Activated CD4-positive, CD25-positive, alpha-beta regulatory T cell treated with anti-CD3 and anti-CD28 coated beads, Interleukin-2, amount 50 U/mL, for 24 hours (primary cell): ENCODE data around the gene ATOH8.

Experiments
- ATAC-seq, 2 donors: fragments of 150-1000 bp; cut with Tn5 transposase; one replicate each; pipeline ENCODE4 v1.10.0; 2021; ENCODE audit warnings: mild to moderate bottlenecking in 1 of 2, moderate library complexity in 1 of 2

ATOH8 gene

DNA sequence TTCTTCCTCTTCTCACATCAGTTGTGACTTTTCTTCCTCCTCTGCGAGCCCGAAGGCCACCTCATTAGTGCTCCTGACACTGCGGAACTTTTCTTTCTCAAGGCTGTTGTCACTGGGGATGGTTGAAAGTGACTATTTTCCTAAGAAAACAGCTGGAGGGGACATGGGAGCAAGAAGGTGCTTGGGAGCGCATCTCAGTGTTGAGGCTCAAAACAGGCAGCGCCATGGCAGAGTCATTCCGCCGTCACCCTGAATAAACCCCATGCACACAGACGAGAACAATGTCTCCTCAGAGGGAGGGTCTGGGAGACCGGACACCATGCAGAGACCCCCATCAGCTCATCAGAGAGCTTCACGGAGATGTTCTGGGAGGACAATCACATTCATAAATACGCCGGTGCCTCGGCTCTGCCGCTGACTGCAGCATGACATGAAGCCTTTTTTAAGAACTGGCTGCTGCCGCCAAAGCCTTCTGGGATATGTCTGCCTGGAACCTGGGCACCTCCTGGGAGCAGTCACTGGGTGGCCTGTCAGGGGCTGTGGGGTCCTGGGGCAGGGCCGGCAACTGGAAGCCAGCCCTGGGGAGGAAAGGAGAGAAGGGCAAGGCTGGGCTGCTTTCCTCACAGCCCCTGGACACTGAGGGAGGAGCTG, 19.2 kb downstream of the ATOH8 start:
- ATAC-seq, result no peak

DNA sequence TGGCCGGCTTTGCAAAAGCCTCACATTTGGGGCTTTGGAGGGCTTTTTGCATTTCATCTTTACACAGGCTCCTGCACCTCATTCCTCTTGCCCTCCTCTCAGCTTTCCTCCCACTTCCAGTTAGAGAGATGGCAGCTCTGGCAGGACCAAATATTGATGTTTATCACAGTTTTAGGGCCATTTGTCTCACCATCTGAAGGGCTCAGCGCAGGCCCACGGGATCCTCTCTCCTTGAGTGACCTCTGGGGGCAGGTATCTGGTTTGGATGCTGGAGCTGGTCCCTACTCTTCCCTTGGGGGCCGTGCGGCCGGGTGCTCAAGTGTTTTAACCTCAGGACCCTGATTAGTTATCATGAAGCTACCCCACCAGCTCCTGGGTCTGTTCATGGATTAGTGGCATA, 19.9 kb downstream of the ATOH8 start:
- ATAC-seq, result no peak

DNA sequence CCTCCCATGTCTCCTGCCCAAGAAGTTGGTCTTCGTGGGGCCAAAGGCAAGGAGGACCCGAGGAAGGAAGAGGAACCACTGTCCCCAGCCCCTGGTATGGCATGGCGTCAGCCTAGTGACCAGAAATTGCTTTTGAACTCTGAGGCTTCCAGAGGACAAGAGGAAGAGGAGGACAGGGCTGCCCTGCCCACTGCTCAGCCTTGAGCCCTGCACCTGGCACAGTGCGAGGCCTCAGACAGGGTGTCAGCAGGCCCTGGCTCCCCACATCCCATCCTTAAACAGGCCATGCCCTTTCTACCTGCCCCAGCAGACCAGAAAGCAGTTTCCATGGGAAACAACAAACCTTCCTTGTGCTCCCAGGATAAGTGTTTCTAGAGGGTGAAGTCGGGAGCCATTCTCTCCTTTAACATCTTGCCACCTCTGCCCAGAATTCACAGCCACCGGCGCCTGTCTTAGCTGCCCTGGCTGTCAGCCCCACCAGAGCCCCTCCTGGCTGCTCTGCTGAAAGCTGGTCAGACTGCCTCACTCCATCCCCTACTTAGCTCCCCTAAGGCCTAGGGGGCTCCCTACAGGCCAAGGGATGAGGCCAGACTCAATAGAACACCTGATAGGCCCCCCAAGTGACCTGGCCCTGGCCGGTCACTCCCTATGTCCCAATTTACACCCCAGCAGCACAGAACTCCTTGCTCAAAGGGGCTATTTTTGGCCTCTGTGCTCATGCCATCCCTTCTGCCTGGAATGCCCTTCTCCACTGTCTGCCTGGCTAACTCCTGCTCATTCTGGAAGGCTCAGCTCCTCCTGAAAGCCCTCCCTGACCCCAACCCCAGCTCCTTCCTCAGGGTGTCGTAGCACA, 20.6 kb downstream of the ATOH8 start:
- ATAC-seq, result no peak

DNA sequence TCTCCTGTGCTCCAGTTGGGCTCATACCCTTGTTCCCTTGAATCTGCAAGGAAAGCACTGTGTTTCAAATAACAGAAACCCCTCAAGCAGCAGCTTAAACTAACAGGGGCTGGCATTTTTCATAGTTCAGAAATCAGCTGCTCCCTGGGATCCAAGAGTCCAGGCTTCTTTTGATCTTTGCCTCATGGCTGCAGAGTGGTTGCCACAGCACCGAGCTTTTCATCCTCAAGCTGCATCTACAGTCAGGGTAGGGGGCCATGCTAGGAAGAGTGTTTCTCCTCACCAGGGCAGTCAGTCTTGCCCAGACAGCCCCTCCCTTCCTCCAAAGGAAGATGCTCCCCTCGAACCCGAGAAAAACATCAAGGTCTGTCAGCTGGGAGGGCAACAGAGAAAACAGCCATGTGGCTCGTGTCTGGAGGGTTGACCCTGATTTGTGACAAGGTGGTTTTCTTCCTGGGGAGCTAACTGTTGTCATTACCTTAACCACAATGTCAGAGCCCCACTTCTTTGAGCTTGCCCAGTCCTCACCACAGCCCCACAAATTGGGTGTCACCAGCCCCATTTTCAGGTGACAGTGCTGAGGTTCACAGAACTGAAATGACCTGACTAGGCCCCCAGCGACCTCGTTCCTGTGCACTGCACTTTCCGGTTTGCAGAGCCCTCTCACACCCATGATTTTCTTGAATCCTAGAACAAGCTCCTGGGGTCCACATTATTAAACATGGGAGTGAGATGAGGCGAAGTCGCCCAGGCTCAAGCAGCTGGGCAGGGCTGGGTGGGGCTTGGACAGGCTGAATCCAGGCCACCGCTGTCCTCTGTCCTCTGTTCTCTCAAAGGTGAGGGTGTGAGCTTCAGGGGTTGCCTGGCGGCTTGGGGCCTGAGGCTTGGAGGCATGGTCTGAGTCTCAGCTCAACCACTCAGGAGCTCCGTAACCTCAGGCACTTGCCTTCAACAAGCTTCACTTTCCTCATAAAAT, 21.9 kb downstream of the ATOH8 start:
- no peak for ATAC-seq

DNA sequence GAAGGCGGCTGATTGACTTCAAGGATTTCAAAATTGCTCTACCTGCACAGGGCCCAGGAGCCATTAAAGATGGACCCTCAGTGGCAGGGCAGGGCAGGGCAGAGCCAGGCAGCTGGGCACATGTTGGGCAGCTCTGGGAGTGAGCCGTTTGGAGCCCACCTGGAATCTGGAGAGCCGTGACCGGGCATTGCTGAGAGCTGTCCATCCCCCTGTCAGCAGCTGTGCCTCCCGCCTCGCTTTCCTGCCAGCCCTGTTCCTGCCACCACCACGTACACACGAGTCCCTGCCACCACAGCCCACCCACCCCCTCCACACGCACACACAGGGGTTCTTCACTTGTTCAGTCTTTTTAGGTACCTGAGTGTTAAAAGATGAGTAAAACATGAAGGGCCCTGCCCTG, 22.9 kb downstream of the ATOH8 start:
- ATAC-seq, result no peak

DNA sequence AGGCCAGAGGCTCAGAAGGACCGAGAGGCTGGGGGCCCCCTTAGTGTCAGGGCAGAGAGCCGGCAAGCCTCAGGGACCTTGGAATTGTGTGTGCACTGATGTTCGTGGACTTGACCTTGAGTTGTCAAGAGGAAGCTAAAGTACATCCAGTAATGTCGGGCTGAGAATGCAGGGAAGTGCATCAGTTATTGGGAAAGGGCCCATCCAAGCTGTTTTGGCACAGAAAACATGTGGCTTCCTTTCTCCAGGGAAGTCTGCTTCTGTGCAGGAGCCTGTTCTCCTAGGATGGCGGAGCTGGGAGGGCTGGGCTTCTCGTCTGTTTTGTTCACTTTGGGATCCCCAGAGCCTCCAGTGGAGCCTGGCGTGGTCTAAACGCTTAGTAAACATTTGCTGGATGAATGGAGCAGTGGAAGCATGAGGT, 23.7 kb downstream of the ATOH8 start:
- no peak for ATAC-seq

DNA sequence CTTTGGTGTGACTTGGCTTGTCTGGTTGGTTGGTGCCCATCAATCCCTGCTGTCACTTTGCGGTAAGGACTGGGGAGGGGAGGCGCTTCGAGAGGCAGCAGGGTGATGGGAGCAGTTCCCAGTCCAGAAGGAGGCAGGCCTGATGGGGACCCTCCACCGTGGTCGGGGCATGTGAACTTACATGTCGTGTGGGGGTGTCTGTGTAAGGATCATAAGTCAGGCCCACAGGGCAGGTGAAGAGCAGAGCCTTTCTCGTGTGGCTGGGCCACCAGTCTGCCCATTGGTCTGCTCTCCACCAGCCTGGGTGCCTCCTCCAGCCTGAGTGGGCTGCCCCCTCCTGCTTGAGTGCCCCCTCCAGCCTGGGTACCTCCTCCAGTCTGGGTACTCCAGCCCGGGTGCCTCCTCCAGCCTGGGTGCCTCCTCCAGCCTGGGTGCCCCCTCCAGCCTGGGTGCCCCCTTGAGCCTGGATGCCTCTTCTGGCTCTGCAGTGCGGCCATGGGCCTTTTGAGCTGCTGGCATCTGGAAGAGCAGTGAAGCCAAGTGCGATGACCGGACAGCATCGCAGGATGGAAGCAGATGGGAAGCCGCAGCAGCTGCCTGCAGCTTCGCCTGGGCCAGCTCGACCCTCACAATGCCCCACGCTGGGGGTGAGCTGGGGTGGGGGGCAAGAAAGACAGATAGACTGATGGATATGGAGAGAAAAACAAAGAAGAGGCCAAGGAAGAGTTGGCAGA, 25.0 kb downstream of the ATOH8 start:
- ATAC-seq, result no peak

DNA sequence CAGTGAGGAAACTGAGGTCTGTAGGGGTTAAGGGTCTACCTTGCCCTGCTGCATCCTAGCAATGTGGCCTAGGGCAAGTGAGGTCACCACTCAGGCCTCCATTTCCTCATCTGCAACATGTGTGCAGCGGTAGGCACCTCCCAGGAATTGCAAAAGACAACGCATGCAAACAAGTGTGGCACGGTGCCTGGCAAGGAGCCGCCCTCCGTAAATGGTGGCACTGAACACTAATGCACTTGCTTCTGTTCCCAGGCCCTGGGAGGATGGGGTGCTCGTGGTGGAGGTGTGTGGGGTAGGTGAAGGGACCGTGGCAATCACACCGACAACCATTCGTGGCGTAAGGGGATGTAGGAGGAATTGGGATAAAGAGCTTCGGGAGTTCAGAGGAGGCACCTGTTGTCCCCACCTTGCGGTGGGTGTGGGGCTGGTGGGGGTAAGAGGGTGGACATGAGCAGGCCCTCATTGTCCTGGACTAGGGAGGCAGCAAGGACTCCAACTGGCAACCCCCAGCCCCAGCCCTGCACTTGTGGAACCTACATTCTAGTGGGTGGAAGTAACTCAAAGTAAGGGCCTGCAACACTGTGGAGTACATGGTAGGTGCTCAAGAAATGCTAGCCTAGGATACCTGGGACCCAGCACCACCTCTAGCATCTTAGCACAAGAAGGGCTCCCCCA, 26.0 kb downstream of the ATOH8 start:
- no peak for ATAC-seq

DNA sequence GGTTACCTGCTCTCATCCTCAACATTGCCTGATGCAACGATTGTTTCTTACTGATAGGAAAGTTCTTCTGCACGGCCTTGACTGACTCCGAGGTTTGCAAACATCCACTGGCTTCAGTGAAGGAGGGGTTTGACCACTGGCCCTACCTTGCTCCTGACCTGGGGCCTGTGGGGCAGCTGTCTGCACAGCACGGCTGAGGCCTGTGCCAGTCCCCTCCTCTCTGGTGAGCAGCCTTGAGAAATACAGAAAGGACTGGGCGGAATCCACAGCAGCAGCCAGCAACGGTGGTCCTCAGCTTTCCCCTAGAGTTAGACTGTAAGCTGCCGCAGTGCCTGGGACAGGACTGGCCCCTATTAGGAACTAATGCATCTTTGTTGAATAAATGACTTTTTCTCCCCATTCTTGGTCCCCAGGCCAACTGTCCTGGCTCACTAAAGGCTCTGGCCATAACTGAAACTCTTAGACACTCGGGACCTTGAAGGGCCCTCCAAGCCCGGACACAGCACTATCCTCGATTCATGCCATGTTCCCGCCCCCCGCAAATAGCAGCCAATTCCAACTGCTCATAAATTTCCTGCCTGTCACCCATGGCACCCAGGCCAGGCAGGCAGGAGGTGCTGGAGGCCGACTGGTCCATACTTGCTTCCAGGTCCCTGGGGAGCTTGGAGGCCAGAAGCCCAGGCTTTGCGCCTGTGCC, 26.7 kb downstream of the ATOH8 start:
- no peak for ATAC-seq

DNA sequence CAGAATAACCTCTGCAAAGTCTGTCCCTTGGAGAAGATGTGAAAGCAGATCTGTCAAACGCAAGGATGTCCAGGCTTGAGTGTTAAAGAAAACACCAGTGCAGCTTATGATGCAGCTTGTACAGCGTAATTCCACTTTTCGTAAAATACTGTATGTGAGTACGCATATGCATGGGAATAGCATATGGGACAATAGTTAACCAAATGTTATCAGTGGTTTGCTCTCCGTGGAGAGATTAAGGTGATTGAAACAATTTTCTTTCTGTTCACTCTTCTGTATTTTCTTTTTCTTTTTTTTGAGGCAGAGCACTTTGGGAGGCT, 27.2 kb downstream of the ATOH8 start:
- ATAC-seq, result no peak

DNA sequence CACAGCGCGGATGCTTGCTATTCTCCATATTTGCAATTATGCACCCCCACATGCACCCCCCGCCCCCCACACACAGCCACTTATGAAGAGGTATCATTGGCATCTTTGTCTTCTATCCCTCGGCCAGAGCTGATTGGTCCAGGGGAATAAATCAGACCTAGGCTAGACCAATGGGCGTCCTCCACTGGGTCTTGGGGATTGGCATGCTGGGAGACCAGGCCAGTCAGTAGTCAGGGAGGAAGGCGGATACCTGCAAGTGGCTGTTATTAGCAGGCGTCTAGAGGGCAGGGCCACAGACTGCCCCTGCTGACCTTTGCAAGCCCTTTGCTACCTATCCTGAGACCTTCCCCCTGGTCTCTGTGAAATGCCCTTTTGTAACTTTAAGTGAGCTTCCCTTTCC, 30.0 kb downstream of the ATOH8 start:
- ATAC-seq, result no peak

DNA sequence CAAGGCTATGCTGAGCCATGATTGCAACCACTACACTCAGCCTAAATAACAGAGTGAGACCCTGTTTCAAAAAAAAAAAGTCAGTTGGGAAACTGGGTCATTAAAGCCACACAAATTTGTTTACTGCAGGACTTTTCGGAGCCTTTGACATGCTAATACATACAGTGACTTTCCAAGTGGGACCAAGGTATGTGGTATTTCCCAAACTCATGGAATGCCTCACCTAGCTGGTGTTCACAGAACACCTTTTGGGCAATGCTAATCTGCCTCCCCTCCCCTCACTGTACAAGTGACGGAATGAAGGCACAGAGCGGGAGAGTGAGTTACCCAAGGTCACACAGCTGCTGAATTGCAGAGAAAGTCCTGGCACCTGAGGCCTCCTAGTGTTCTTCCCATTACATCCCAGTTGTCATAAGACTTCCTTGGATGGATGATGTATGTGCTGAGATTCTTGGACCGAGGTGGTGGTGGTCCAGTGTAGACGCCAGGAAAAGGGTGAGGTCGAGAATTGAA, 30.7 kb downstream of the ATOH8 start:
- ATAC-seq, result no peak

DNA sequence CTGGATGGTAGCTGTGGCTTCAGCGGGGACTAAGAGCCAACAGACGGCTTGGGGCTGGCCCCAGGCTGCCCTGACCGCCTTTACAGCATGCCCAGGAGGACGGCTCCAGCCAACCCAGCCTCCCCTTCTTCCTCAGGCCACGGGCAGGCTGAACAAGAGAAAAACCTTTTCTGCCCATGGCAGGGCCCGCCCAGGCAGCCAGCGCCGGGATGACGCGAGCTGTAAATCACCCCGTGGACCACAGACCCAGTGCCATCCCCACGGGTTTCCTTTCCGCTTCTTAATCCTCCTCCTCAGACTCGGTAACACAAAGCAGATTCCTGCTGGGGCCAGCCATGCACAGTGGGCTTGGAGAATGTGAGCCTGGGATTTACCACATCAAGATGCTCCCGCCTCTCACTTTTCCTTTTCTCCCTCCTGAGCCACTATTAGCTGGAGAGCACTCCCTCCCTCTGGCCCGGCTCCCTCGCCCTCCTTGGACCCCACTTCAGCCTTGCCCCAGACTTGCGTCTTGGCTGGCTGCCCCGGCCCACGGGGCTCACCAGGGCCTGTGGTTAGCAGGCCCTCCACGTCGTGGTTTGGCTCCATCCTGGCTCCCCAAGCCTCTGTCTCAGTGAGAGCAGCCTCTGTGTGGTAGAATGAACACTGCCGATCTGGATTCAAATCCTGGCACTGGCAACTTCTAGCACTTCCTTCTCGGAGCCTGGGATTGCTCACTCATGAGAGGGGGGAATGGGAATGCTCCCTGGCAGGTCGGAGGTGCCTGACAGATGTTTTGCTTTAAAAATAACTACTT, 31.4 kb downstream of the ATOH8 start:
- no peak for ATAC-seq

DNA sequence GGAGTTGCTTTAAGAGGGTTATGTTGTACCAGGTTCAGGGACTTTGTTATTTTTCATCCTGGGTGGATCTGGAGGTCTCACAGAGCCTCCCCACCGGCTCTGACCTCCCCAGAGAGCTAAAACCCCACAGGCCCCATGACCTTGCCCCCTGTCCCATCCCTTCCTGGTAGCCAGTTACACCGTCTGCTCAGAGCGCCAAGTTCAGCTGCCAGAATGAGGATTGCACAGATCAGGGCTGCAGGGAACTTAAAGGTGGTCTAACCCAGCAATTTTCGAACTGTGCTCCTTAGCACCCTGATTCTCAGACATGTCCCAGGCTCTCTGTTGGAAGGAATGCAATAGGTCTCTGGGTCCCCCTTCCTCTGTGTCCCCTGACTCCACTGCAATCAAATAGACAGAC, 32.1 kb downstream of the ATOH8 start:
- no peak for ATAC-seq

DNA sequence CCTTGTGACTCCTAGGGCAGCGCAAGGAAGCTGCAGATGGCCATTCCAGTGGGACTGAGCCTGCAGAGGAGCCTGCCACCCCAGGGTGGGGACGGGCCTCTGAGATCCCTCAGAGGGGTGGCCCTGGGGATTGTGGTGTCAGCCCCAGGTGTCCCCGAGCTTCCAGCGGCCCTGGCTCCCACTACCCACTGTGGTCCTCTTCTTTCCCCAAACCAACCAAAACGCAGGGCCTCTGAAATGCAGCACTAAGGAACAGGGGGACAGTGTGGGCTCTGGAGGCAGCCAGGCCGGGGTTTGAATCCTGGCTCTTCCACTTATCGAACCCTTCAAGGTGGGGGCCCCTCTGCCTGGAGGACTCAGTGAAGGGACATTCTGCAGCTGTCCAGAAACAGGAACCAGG, 32.7 kb downstream of the ATOH8 start:
- ATAC-seq, result no peak

DNA sequence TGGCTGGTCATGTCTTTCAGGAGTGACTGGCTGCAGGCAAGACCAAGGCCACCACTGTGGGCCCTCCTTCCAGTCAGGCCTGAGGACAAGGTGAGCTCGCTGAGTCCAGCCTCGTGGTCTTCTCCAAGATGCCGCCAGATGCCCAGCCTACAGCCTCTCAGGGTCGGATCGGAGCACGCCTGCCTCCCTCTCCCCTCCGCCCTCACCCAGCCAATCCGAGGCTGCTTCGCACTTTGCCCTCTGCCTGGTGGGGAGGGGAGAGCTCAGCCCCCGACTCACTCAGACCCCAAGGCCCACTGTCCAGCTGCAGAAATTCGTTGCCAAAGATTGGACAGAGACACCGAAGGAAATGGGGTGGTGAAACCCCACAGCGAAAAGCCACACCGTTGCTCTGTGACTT, 33.1 kb downstream of the ATOH8 start:
- ATAC-seq, result no peak

DNA sequence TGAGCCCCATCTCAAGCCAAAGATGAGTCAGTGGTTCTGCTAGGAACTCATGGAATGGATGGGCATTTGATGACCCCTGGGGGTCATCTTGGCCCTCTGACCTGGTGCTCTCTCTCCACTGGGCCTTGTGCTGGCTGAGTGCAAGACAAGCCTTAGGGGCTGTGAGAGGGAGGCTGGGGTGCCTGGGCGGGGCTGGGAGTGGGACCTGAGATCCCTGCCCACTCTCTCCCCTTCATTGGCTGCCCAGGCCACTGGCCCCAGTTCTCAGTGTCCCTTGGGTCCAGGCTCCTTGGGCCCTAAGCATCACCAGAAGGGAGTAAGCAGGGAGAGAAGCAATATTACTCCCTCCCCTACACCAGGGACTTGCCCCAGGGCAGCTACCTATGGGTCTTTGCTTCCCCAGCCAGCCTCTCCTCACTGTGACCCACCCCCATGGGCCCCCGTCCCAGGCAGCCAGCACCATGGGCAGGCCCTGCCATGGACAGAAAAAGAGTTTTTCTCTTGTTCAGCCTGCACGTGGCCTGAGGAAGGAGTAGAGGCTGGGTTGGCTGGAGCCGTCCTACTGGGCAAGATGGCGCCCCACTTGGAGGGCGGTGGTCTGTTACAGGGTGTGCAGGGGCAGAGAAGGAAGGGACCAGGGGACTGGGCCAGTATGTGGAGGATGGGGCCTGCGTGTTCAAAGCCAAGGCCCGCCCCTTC, 33.6 kb downstream of the ATOH8 start:
- ATAC-seq, result no peak

DNA sequence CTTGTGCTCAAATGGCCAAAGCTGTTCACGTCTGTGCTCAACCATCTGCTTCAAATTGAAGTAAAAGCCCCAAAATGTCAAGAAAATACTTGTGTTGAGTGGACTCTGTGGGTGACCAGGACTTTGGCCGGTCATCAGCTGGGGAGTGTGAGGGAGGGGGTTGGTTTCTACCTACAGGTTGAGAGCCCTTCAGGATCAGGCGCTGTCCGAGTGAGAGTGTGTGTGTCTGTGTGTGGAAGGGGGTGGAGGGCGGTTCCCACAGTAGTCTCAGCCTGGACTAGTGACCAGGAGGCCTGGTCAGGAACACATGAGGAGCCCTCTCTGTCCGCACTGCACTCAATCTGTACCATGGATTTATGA, 34.2 kb downstream of the ATOH8 start:
- ATAC-seq, result no peak

DNA sequence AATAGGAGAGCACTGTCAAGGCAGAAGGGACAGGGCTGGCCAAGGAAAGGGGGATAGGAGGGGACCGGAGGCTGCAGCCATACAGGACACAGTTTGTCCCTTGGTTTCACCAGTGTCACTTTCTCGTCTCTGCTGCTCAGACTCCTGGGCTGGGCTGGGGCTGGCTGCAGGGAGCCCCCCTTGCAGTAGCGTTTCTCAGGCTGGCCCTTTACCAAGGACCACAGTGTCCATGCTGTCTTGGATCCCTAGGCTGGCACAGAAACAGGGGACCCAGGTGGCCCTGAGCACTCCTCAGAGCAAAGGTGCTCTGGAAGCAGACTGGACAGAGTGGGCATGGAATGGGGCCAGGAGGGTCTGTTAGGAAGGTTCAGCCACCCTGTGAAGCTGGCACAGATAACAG, 34.8 kb downstream of the ATOH8 start:
- ATAC-seq, result no peak

DNA sequence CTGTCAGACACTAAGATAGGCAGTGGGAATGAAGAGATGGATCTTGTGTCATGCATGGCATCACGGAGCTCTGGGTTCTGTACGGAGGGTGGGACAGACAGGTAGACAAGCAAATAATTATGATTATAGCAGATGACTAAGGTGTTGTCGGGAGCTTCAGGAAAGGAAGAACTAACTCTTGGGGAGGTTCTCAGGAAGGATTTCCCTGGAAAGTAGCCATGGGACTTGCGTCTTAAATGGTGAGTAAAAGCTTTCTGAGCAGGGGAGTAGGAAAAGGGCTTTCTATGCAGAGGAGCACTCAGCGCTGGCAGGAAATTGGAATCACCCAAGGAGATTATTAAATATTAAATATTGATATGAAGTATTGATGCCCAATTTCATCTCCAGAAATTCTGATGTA, 35.5 kb downstream of the ATOH8 start:
- no peak for ATAC-seq
